ENCODE measurements around the gene PATJ. TPM values are rescaled to one million over a fixed set of nuclear protein-coding genes. Genes with fewer than 3 reads are reported as not detected.
A peak's percentile ranks its signal among the peaks of the same experiment; 100 is the strongest.

Gene PATJ
- total RNA-seq, 1 donor from 2014 or later: 10.7 TPM

GRCh38 chr1:61851849-61852669, 109.8 kb downstream of the PATJ start:
- Mint-ChIP-seq H3K27ac (ENCODE audit: unreplicated experiment) (no peak overlapping the region), H3K9me3 (ENCODE audit: low read depth) (no peaks in the 10 kb centered on the region), H3K27me3 (ENCODE audit: low read depth) (no peaks in the 10 kb centered on the region), H3K4me3 (ENCODE audit: unreplicated experiment) (no peak overlapping the region), H3K36me3 (ENCODE audit: low read depth) (no peaks in the 10 kb centered on the region), H3K4me1 (ENCODE audit: low read depth) (peaks cover 30% of the 10 kb centered on the region)
- no peak for DNase-seq (ENCODE audit: low spot score)
- TF ChIP-seq CTCF (IDR thresholded peaks at IDR 0.05): peak; percentile 90

GRCh38 chr1:61852670-61853015, 110.4 kb downstream of the PATJ start:
- H3K36me3 Mint-ChIP-seq (ENCODE audit: low read depth): no peaks in the 10 kb centered on the region
- H3K9me3 Mint-ChIP-seq (ENCODE audit: low read depth): no peaks in the 10 kb centered on the region
- peaks cover 24% of the 10 kb centered on the region for H3K4me1 Mint-ChIP-seq (ENCODE audit: low read depth)
- no peak for TF ChIP-seq CTCF (IDR thresholded peaks at IDR 0.05)
- H3K27me3 Mint-ChIP-seq (ENCODE audit: low read depth): no peaks in the 10 kb centered on the region
- DNase-seq (ENCODE audit: low spot score): no peak
- H3K4me3 Mint-ChIP-seq (ENCODE audit: unreplicated experiment): no peak overlapping the region
- no peak overlapping the region for H3K27ac Mint-ChIP-seq (ENCODE audit: unreplicated experiment)

GRCh38 chr1:61853583-61853982, 111.3 kb downstream of the PATJ start:
- peak; percentile 82 for TF ChIP-seq CTCF (IDR thresholded peaks at IDR 0.05)
- no peak for DNase-seq (ENCODE audit: low spot score)
- H3K4me1 Mint-ChIP-seq (ENCODE audit: low read depth): peaks cover 17% of the 10 kb centered on the region
- no peak overlapping the region for H3K27ac Mint-ChIP-seq (ENCODE audit: unreplicated experiment)
- no peaks in the 10 kb centered on the region for H3K36me3 Mint-ChIP-seq (ENCODE audit: low read depth)
- no peak overlapping the region for H3K4me3 Mint-ChIP-seq (ENCODE audit: unreplicated experiment)
- H3K9me3 Mint-ChIP-seq (ENCODE audit: low read depth): no peaks in the 10 kb centered on the region
- no peaks in the 10 kb centered on the region for H3K27me3 Mint-ChIP-seq (ENCODE audit: low read depth)

GRCh38 chr1:61864489-61864888, 122.2 kb downstream of the PATJ start:
- no peaks in the 10 kb centered on the region for H3K4me1 Mint-ChIP-seq (ENCODE audit: low read depth)
- TF ChIP-seq CTCF (IDR thresholded peaks at IDR 0.05): no peak
- no peaks in the 10 kb centered on the region for H3K27me3 Mint-ChIP-seq (ENCODE audit: low read depth)
- no peak overlapping the region for H3K27ac Mint-ChIP-seq (ENCODE audit: unreplicated experiment)
- H3K9me3 Mint-ChIP-seq (ENCODE audit: low read depth): no peaks in the 10 kb centered on the region
- DNase-seq (ENCODE audit: low spot score): no peak
- H3K4me3 Mint-ChIP-seq (ENCODE audit: unreplicated experiment): no peak overlapping the region
- H3K36me3 Mint-ChIP-seq (ENCODE audit: low read depth): peaks cover 9% of the 10 kb centered on the region

- Mint-ChIP-seq H3K4me3 (ENCODE audit: unreplicated experiment) (no peak overlapping the region), H3K36me3 (ENCODE audit: low read depth) (peaks cover 9% of the 10 kb centered on the region), H3K4me1 (ENCODE audit: low read depth) (no peaks in the 10 kb centered on the region), H3K9me3 (ENCODE audit: low read depth) (no peaks in the 10 kb centered on the region), H3K27me3 (ENCODE audit: low read depth) (no peaks in the 10 kb centered on the region), H3K27ac (ENCODE audit: unreplicated experiment) (no peak overlapping the region)
- DNase-seq (ENCODE audit: low spot score): no peak
- no peak for TF ChIP-seq CTCF (IDR thresholded peaks at IDR 0.05)
These were observed 123.5 kb downstream of the PATJ start for GRCh38 chr1:61865646-61866220.
